GM12878 (cell line): ENCODE measurements around the gene GRK5. TPM values are rescaled to one million over a fixed set of nuclear protein-coding genes. Genes with fewer than 3 reads are reported as not detected.

Source experiments
- EGR1 ChIP-seq, 2 experiments: IDR thresholded peaks; 1 replicate in 1 of 2; 2 replicates in 1 of 2; pipeline ENCODE4 v1.6.1; 2011 to 2012; ENCODE audit warnings: low read depth in 2 of 2, low read length in 2 of 2, borderline replicate concordance in 1 of 2, mild to moderate bottlenecking in 1 of 2, moderate library complexity in 1 of 2
- TCF7 ChIP-seq: IDR thresholded peaks from 2 replicates; pipeline ENCODE4 v1.6.1; 2014; ENCODE audit warnings: antibody characterized with exemption, borderline replicate concordance
- microRNA-seq: library from miRNA; unstranded; fragments of <30 nt; microRNA quantifications from one replicate; pipeline ENCODE4, GENCODE V29; 2018
- polyA plus RNA-seq, 11 experiments: library from polyadenylated mRNA; depleted of rRNA in 4 of 11; unstranded in 6 of 11; stranded (reverse) in 5 of 11; fragments of >200 nt; fragmentation: Nextera tagmentation in 4 of 11; fragmentation: Illumina TruSeq in 1 of 11; extraction: Ambion mirVana in 4 of 11; extraction: Trizol in 1 of 11; gene quantifications; 1 replicate in 1 of 11; 2 replicates in 10 of 11; pipeline versions ENCODE4 v1.2.1 to v1.2.3, GENCODE V29; 2011 to 2016; ENCODE audit warnings: inconsistent platforms in 2 of 11, missing spikeins in 2 of 11, low read depth in 1 of 11
- small RNA-seq: library from RNA; depleted of rRNA; stranded (forward); fragments of <200 nt; gene quantifications from one replicate; pipeline ENCODE3, GENCODE V24; 2014
- total RNA-seq, 4 experiments: library from RNA; depleted of rRNA in 3 of 4; stranded (reverse); fragments of >200 nt in 3 of 4; fragmentation: Illumina TruSeq in 1 of 4; extraction: Trizol in 1 of 4; gene quantifications; 2 replicates each; pipeline versions ENCODE4 v1.2.1 to v1.2.3, GENCODE V29; 2013 to 2021
- TF ChIP-seq, protein P1 (sequence below): fragments of 450-650 bp; formaldehyde crosslinking; IDR thresholded peaks from 2 replicates; pipeline ENCODE4 v1.4.0; 2020; ENCODE audit warnings: mild to moderate bottlenecking, moderate library complexity

Gene GRK5
- total and polyA plus RNA-seq, 10 of the 15 experiments (the other 5 are each of a cell fraction or from before 2014, with no cell fraction given): 0.11 to 22.1 (median 10.0) TPM

- TF ChIP-seq EGR1 (IDR thresholded peaks at IDR 0.05; ENCODE audit: borderline replicate concordance in 1 of 2, low read depth in 2 of 2, low read length in 2 of 2) (no peak), TCF7 (no peak)
- TF ChIP-seq, protein P1, sequence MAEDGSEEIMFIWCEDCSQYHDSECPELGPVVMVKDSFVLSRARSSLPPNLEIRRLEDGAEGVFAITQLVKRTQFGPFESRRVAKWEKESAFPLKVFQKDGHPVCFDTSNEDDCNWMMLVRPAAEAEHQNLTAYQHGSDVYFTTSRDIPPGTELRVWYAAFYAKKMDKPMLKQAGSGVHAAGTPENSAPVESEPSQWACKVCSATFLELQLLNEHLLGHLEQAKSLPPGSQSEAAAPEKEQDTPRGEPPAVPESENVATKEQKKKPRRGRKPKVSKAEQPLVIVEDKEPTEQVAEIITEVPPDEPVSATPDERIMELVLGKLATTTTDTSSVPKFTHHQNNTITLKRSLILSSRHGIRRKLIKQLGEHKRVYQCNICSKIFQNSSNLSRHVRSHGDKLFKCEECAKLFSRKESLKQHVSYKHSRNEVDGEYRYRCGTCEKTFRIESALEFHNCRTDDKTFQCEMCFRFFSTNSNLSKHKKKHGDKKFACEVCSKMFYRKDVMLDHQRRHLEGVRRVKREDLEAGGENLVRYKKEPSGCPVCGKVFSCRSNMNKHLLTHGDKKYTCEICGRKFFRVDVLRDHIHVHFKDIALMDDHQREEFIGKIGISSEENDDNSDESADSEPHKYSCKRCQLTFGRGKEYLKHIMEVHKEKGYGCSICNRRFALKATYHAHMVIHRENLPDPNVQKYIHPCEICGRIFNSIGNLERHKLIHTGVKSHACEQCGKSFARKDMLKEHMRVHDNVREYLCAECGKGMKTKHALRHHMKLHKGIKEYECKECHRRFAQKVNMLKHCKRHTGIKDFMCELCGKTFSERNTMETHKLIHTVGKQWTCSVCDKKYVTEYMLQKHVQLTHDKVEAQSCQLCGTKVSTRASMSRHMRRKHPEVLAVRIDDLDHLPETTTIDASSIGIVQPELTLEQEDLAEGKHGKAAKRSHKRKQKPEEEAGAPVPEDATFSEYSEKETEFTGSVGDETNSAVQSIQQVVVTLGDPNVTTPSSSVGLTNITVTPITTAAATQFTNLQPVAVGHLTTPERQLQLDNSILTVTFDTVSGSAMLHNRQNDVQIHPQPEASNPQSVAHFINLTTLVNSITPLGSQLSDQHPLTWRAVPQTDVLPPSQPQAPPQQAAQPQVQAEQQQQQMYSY (CRISPR knock-in tag): no peak
Measured at GRCh38 chr10:119505131-119505551, 297.8 kb downstream of the GRK5 start (continued).

Small RNA genes within 50 kb of the gene (microRNA-seq; reads per million reads assigned to microRNA genes)
- gene MIR4681: not detected

Small RNA genes within 50 kb of the gene (small RNA-seq; reads per million reads assigned to genes)
- gene MIR4681 (not detected), gene RN7SL749P (not detected)

Other genes starting within 250 kb of the GRK5 start
- gene NANOS1, start 177.9 kb upstream of the GRK5 start, total RNA-seq (2014; rRNA removed): 0.23 and 0.65 TPM in 2 replicates
- gene NANOS1, start 177.9 kb upstream of the GRK5 start, total RNA-seq (2014; rRNA removed; fragmentation: Illumina TruSeq; extraction: Trizol): 0.27 and 0.37 TPM in 2 replicates
- 0.36 and 0.61 TPM in 2 replicates for gene NANOS1, start 177.9 kb upstream of the GRK5 start, total RNA-seq (2021)
- gene NANOS1, start 177.9 kb upstream of the GRK5 start, polyA plus RNA-seq (2011; rRNA removed): 0.30 and 0.37 TPM in 2 replicates
- 0.22 TPM in 1 of 2 replicates, not detected in the other for gene NANOS1, start 177.9 kb upstream of the GRK5 start, polyA plus RNA-seq (2014; fragmentation: Illumina TruSeq; extraction: Trizol)
- under 1 TPM; 0.03 to 0.29 TPM for gene NANOS1, start 177.9 kb upstream of the GRK5 start, polyA plus RNA-seq (2014; fragmentation: Nextera tagmentation; extraction: Ambion mirVana)
- gene NANOS1, start 177.9 kb upstream of the GRK5 start, polyA plus RNA-seq (2014; rRNA removed): 0.48 and 0.55 TPM in 2 replicates
- gene NANOS1, start 177.9 kb upstream of the GRK5 start, polyA plus RNA-seq (2016; fragmentation: Nextera tagmentation; extraction: Ambion mirVana): not detected
- gene EIF3A, start 126.8 kb upstream of the GRK5 start, total RNA-seq (2014; rRNA removed): 82.6 and 86.3 TPM in 2 replicates
- gene EIF3A, start 126.8 kb upstream of the GRK5 start, total RNA-seq (2014; rRNA removed; fragmentation: Illumina TruSeq; extraction: Trizol): 159 and 166 TPM in 2 replicates
- gene EIF3A, start 126.8 kb upstream of the GRK5 start, total RNA-seq (2021): 138 and 148 TPM in 2 replicates
- 47.4 and 49.4 TPM in 2 replicates for gene EIF3A, start 126.8 kb upstream of the GRK5 start, polyA plus RNA-seq (2011; rRNA removed)
- gene EIF3A, start 126.8 kb upstream of the GRK5 start, polyA plus RNA-seq (2014; fragmentation: Illumina TruSeq; extraction: Trizol): 195 and 219 TPM in 2 replicates
- 10 to 100 TPM; 42.3 to 46.5 TPM for gene EIF3A, start 126.8 kb upstream of the GRK5 start, polyA plus RNA-seq (2014; fragmentation: Nextera tagmentation; extraction: Ambion mirVana)
- gene EIF3A, start 126.8 kb upstream of the GRK5 start, polyA plus RNA-seq (2014; rRNA removed): 78.1 and 88.9 TPM in 2 replicates
- gene EIF3A, start 126.8 kb upstream of the GRK5 start, polyA plus RNA-seq (2016; fragmentation: Nextera tagmentation; extraction: Ambion mirVana): 100 to 1,000 TPM; 104 to 108 TPM
- 30.0 and 35.7 TPM in 2 replicates for gene DENND10, start 103.5 kb upstream of the GRK5 start, total RNA-seq (2014; rRNA removed)
- 23.8 and 30.8 TPM in 2 replicates for gene DENND10, start 103.5 kb upstream of the GRK5 start, total RNA-seq (2014; rRNA removed; fragmentation: Illumina TruSeq; extraction: Trizol)
- gene DENND10, start 103.5 kb upstream of the GRK5 start, total RNA-seq (2021): 21.5 and 26.6 TPM in 2 replicates
- gene DENND10, start 103.5 kb upstream of the GRK5 start, polyA plus RNA-seq (2011; rRNA removed): 25.8 and 32.9 TPM in 2 replicates
- 29.7 and 31.9 TPM in 2 replicates for gene DENND10, start 103.5 kb upstream of the GRK5 start, polyA plus RNA-seq (2014; fragmentation: Illumina TruSeq; extraction: Trizol)
- 10 to 100 TPM; 23.7 to 39.8 TPM for gene DENND10, start 103.5 kb upstream of the GRK5 start, polyA plus RNA-seq (2014; fragmentation: Nextera tagmentation; extraction: Ambion mirVana)
- gene DENND10, start 103.5 kb upstream of the GRK5 start, polyA plus RNA-seq (2014; rRNA removed): 20.9 and 26.6 TPM in 2 replicates
- gene DENND10, start 103.5 kb upstream of the GRK5 start, polyA plus RNA-seq (2016; fragmentation: Nextera tagmentation; extraction: Ambion mirVana): 10 to 100 TPM; 25.7 to 28.1 TPM
- 41.7 and 44.9 TPM in 2 replicates for gene SFXN4, start 41.9 kb upstream of the GRK5 start, total RNA-seq (2014; rRNA removed)
- gene SFXN4, start 41.9 kb upstream of the GRK5 start, total RNA-seq (2014; rRNA removed; fragmentation: Illumina TruSeq; extraction: Trizol): 37.8 and 40.7 TPM in 2 replicates
- 39.7 and 45.3 TPM in 2 replicates for gene SFXN4, start 41.9 kb upstream of the GRK5 start, total RNA-seq (2021)
- gene SFXN4, start 41.9 kb upstream of the GRK5 start, polyA plus RNA-seq (2011; rRNA removed): 40.7 and 48.5 TPM in 2 replicates
- 45.9 and 81.1 TPM in 2 replicates for gene SFXN4, start 41.9 kb upstream of the GRK5 start, polyA plus RNA-seq (2014; fragmentation: Illumina TruSeq; extraction: Trizol)
- gene SFXN4, start 41.9 kb upstream of the GRK5 start, polyA plus RNA-seq (2014; fragmentation: Nextera tagmentation; extraction: Ambion mirVana): 100 to 1,000 TPM in 1 of 2 experiments, 10 to 100 TPM in 1; 71.9 to 111 TPM
- 51.8 and 54.4 TPM in 2 replicates for gene SFXN4, start 41.9 kb upstream of the GRK5 start, polyA plus RNA-seq (2014; rRNA removed)
- gene SFXN4, start 41.9 kb upstream of the GRK5 start, polyA plus RNA-seq (2016; fragmentation: Nextera tagmentation; extraction: Ambion mirVana): 10 to 100 TPM; 58.1 to 61.2 TPM
- 334 and 363 TPM in 2 replicates for gene PRDX3, start 28.8 kb upstream of the GRK5 start, total RNA-seq (2014; rRNA removed)
- gene PRDX3, start 28.8 kb upstream of the GRK5 start, total RNA-seq (2014; rRNA removed; fragmentation: Illumina TruSeq; extraction: Trizol): 240 and 248 TPM in 2 replicates
- gene PRDX3, start 28.8 kb upstream of the GRK5 start, total RNA-seq (2021): 195 TPM in 2 replicates
- gene PRDX3, start 28.8 kb upstream of the GRK5 start, polyA plus RNA-seq (2011; rRNA removed): 463 and 554 TPM in 2 replicates
- 262 and 272 TPM in 2 replicates for gene PRDX3, start 28.8 kb upstream of the GRK5 start, polyA plus RNA-seq (2014; fragmentation: Illumina TruSeq; extraction: Trizol)
- gene PRDX3, start 28.8 kb upstream of the GRK5 start, polyA plus RNA-seq (2014; fragmentation: Nextera tagmentation; extraction: Ambion mirVana): 1,000 to 10,000 TPM in 1 of 2 experiments, 100 to 1,000 TPM in 1; 827 to 1,431 TPM
- gene PRDX3, start 28.8 kb upstream of the GRK5 start, polyA plus RNA-seq (2014; rRNA removed): 254 and 258 TPM in 2 replicates
- 100 to 1,000 TPM; 631 to 689 TPM for gene PRDX3, start 28.8 kb upstream of the GRK5 start, polyA plus RNA-seq (2016; fragmentation: Nextera tagmentation; extraction: Ambion mirVana)